Measurements from ENCODE around the gene ACKR2. TPM values are rescaled to one million over a fixed set of nuclear protein-coding genes. Genes with fewer than 3 reads are reported as not detected.

The ACKR2 gene, protein sequence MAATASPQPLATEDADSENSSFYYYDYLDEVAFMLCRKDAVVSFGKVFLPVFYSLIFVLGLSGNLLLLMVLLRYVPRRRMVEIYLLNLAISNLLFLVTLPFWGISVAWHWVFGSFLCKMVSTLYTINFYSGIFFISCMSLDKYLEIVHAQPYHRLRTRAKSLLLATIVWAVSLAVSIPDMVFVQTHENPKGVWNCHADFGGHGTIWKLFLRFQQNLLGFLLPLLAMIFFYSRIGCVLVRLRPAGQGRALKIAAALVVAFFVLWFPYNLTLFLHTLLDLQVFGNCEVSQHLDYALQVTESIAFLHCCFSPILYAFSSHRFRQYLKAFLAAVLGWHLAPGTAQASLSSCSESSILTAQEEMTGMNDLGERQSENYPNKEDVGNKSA
- total RNA-seq (ENCODE audit: unreplicated experiment): 0.64 TPM
- long read RNA-seq: 0 reads

DNA sequence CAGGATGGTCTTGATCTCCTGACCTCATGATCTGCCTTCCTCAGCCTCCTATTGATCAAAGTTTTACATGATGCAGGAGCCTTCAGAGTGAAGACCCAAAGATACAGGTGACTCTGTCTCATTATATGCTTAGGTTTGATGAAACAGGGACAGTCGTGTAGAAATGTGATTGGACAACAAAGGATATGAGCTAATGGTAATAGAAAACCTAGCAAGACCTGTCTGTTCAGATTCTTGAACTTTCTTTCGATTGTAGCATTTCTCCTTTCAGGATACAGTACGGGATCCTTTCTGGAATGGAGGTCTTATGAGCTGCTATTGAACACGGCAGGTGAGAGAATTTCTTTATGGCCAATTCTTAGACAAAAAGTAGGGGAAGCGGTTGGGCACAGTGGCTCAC, at the start of gene ACKR2:
Gene ACKR2, plus strand, starts transcription at position 244 of the 400 bp plus-strand sequence. CDS start 55,058 bp downstream, outside the sequence.
- H3K4me3 Mint-ChIP-seq (ENCODE audit: unreplicated experiment): no peak within 1 kb of the TSS
- no peaks in the 10 kb centered on the region for H3K36me3 Mint-ChIP-seq (ENCODE audit: unreplicated experiment)
- H3K27me3 Mint-ChIP-seq (ENCODE audit: unreplicated experiment): peaks cover 12% of the 10 kb centered on the region
- no peak within 1 kb of the TSS for H3K27ac Mint-ChIP-seq (ENCODE audit: unreplicated experiment)
- TF ChIP-seq, protein P1, sequence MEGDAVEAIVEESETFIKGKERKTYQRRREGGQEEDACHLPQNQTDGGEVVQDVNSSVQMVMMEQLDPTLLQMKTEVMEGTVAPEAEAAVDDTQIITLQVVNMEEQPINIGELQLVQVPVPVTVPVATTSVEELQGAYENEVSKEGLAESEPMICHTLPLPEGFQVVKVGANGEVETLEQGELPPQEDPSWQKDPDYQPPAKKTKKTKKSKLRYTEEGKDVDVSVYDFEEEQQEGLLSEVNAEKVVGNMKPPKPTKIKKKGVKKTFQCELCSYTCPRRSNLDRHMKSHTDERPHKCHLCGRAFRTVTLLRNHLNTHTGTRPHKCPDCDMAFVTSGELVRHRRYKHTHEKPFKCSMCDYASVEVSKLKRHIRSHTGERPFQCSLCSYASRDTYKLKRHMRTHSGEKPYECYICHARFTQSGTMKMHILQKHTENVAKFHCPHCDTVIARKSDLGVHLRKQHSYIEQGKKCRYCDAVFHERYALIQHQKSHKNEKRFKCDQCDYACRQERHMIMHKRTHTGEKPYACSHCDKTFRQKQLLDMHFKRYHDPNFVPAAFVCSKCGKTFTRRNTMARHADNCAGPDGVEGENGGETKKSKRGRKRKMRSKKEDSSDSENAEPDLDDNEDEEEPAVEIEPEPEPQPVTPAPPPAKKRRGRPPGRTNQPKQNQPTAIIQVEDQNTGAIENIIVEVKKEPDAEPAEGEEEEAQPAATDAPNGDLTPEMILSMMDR (IDR thresholded peaks at IDR 0.05; ENCODE audit: partially characterized antibody, unreplicated experiment): no peak
- H3K9me3 Mint-ChIP-seq (ENCODE audit: unreplicated experiment): peaks cover 4% of the 10 kb centered on the region
- no peak for DNase-seq
- peaks cover 14% of the 10 kb centered on the region for H3K4me1 Mint-ChIP-seq (ENCODE audit: low read depth, unreplicated experiment)

DNA sequence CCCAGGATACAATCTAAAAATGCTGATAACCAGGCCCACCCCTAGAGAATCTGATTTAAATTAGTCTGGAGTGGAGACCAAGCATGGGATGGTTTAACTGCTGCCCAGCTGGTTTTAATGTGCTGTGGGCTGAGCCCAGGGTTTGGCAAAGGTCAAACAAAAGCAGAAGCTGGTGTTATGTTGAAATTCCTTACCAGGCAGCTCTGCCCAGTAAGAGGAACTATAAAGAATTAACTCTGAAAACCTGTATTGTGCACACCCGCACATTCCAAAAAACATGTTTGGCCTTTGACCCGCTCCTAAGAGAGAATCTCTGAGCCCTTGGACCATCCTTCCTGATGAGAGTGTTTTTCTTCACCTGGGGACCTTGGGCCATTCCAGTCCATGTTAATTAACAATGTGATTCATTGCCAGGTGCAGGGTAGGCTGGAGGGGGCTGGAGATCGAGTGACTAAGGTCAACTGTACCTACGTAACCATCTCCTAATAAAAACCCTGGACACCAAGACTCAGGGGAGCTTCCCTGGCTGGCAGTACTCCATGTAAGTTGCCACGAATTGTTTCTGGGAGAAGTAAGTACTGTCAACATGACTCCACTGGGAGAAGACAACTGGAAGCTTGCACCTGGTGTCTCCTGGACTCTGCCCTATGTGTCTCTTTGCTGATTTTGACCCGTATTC, 47.1 kb upstream of the ACKR2 start:
- Mint-ChIP-seq H3K27me3 (ENCODE audit: unreplicated experiment) (peaks cover 2% of the 10 kb centered on the region), H3K27ac (ENCODE audit: unreplicated experiment) (no peak overlapping the region), H3K4me1 (ENCODE audit: low read depth, unreplicated experiment) (no peaks in the 10 kb centered on the region), H3K4me3 (ENCODE audit: unreplicated experiment) (no peak overlapping the region), H3K36me3 (ENCODE audit: unreplicated experiment) (no peaks in the 10 kb centered on the region), H3K9me3 (ENCODE audit: unreplicated experiment) (no peaks in the 10 kb centered on the region)
- TF ChIP-seq, protein P1 (IDR thresholded peaks at IDR 0.05; ENCODE audit: partially characterized antibody, unreplicated experiment): no peak
- DNase-seq: no peak

DNA sequence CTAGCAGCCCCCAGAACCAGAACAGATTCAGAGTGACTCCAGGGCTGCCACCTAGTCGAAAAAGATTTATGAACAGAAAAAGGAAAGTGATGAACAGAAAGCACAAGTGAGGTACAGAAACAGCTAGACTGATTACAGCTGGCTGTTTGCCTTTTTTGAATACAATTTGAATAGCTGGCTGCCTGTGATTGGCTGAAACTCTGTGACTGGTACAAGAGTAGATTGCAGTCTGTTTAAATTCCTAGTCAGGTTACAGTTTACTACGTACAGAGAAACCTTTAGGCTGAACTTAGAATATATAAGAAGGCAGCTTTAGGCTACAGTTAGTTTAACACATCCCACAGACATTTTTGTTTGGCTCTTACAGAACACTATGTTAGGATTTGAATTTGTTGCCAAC, 46.2 kb upstream of the ACKR2 start:
- Mint-ChIP-seq H3K4me3 (ENCODE audit: unreplicated experiment) (no peak overlapping the region), H3K36me3 (ENCODE audit: unreplicated experiment) (no peaks in the 10 kb centered on the region), H3K4me1 (ENCODE audit: low read depth, unreplicated experiment) (no peaks in the 10 kb centered on the region), H3K27me3 (ENCODE audit: unreplicated experiment) (peaks cover 2% of the 10 kb centered on the region), H3K9me3 (ENCODE audit: unreplicated experiment) (no peaks in the 10 kb centered on the region), H3K27ac (ENCODE audit: unreplicated experiment) (no peak overlapping the region)
- TF ChIP-seq, protein P1 (IDR thresholded peaks at IDR 0.05; ENCODE audit: partially characterized antibody, unreplicated experiment): no peak
- DNase-seq: no peak

DNA sequence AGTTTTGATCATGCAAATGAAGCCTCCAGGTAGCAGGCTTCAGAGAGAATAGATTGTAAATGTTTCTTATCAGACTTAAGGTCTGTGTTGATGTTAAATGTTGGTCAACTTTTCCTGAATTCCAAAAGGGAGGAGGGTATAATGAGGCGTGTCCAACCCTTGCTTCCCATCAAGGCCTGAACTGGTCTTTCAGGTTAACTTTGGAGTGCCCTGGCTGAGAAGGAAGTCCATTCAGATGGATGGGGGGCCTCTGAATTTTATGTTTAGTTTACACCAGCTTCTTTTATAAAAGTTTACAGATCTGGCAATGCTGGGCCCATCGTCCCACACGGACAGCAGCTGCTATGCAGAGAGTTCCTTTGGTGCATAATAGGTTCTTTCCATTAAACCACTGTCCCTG, 45.1 kb upstream of the ACKR2 start:
- Mint-ChIP-seq H3K9me3 (ENCODE audit: unreplicated experiment) (no peaks in the 10 kb centered on the region), H3K27ac (ENCODE audit: unreplicated experiment) (no peak overlapping the region), H3K27me3 (ENCODE audit: unreplicated experiment) (peaks cover 2% of the 10 kb centered on the region), H3K36me3 (ENCODE audit: unreplicated experiment) (no peaks in the 10 kb centered on the region), H3K4me1 (ENCODE audit: low read depth, unreplicated experiment) (no peaks in the 10 kb centered on the region), H3K4me3 (ENCODE audit: unreplicated experiment) (no peak overlapping the region)
- no peak for DNase-seq
- TF ChIP-seq, protein P1 (IDR thresholded peaks at IDR 0.05; ENCODE audit: partially characterized antibody, unreplicated experiment): no peak

Measured in glutamatergic neuron (in vitro differentiated cells).